GM12875 (cell line): Measurements from ENCODE around the gene SEMA5A.

Experiments used
- H3K4me3 ChIP-seq: one replicate; pipeline ENCODE4 v1.5.1; 2011; ENCODE audit warnings: low read depth, low read length, control low read depth
- TF ChIP-seq, protein P1 (sequence below): IDR thresholded peaks from 2 replicates; pipeline ENCODE4 v1.5.1; 2011; ENCODE audit warnings: low read depth, mild to moderate bottlenecking, control low read depth, inconsistent platforms, low read length, moderate library complexity, borderline replicate concordance; ENCODE audit not compliant: insufficient read depth

SEMA5A gene

DNA sequence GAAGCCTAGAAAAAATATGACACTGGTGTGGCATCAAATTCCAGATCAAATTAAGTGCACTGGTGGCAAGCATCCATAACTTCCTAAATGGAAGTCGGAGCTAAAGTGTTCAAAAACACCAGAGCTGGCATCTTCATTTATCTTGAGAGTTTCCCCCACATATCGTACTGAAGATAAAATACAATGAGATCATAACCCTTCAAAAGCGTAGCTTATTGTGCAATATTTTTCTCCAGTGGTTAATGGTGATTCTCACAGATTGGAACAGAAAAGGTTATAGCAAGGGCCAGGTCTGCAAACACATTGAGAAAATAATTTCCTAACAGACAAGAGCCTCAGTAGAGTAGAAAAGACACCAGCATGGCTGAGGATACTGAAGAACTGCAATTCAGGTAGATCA, 147.6 kb downstream of the SEMA5A start:
- TF ChIP-seq, protein P1, sequence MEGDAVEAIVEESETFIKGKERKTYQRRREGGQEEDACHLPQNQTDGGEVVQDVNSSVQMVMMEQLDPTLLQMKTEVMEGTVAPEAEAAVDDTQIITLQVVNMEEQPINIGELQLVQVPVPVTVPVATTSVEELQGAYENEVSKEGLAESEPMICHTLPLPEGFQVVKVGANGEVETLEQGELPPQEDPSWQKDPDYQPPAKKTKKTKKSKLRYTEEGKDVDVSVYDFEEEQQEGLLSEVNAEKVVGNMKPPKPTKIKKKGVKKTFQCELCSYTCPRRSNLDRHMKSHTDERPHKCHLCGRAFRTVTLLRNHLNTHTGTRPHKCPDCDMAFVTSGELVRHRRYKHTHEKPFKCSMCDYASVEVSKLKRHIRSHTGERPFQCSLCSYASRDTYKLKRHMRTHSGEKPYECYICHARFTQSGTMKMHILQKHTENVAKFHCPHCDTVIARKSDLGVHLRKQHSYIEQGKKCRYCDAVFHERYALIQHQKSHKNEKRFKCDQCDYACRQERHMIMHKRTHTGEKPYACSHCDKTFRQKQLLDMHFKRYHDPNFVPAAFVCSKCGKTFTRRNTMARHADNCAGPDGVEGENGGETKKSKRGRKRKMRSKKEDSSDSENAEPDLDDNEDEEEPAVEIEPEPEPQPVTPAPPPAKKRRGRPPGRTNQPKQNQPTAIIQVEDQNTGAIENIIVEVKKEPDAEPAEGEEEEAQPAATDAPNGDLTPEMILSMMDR = no peak
- no peak overlapping the region for H3K4me3 ChIP-seq

DNA sequence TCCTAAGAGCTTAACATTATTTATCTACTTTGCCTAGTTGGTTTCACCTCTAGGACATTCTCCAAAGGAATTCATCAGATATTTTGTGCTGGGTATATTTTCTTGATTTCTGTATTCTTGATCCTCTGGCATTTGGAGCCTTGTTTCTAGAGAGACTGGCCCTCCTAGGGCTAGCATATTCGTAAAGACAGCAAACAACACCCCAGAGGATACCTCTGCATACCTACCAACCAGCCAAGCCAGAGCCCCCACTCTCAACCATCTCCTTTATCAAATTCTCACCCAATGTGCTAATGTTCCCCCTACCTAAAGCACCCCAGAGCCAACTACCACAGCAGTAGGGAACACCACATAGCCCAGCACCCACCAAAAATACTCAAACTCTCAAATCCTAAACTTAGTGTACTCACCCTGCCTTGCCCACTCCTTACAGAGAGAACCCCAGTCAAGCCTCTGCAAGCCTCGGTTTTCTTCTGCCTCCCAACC, 149.5 kb downstream of the SEMA5A start:
- TF ChIP-seq, protein P1 = no peak
- H3K4me3 ChIP-seq = no peak overlapping the region

DNA sequence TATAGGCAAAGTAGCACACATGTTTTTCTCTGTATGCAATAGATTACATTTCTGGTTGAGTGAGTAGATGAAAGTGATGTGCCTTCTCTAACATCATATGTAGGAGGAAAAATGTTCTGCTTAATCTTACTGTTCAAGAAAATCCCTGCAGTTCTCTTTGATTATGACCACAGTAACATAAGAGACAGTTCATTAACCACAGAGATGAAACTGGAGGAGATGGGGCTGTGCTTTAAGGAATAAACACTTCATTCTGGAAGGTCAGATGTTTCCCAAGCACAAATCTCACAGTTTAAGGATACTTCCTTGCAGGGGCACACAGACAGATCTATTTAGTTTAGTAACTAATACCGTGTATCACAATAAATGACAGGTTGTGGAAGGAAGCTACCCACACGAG, 150.2 kb downstream of the SEMA5A start:
- TF ChIP-seq, protein P1 = no peak
- no peak overlapping the region for H3K4me3 ChIP-seq

DNA sequence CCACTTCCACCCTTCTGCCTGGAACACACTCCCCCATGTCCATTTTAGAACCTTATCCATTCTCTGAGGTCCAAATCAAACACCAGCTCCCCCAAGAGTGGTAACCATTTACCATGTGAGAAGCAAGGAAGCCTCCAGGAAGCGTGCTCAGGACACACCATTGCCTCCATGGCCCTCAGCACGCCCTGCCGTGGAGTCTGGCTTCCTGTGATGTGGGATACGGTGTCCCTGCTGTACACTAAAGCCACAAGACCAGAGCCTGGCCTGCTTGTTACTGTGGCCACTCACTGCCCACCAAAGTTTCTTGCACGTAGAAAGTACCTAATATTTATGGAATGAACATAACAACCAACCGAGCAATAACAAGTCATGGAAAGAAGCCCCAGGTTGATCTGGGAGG, 151.7 kb downstream of the SEMA5A start:
- TF ChIP-seq, protein P1 = no peak

DNA sequence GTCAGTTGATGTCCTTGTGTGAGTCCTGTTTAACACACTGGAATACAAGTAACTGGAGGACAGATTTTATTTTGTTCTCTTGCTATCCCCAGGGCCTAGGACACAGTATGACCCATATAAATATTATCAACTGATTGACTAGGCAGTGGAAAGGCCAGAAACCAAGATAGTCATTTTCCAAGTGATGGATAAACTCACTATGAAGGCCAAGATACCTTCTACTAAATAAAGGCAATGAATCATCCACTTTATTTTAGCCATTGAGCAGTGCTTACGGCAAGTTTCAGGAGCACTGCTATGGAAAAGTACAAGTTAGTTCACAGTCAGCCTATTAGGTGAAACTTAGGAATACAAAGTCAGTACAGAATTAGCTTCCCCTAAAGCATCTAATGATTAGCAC, 153.2 kb downstream of the SEMA5A start:
- TF ChIP-seq, protein P1 = no peak
- H3K4me3 ChIP-seq = no peak overlapping the region

More for the DNA sequence above, 151.7 kb downstream of the SEMA5A start:
- H3K4me3 ChIP-seq = no peak overlapping the region

DNA sequence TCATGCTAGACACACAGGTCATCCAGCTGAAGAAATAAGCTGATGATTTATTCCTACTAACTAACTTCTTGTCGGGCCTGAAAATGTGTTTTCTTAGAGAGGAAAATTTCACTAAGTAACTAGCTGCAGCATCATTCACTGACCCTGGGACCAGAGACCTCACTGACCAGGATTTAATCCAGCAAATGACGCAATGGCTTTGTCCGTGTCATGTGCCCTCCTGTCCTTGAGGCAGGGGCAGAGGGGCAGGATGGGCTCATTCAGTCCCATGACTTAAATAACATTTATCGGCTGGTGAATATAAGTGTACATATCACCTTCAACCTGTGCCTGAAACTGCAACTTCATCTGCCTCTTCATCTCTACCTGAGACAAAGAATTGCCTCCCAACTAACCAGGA, 154.8 kb downstream of the SEMA5A start:
- H3K4me3 ChIP-seq = no peak overlapping the region
- TF ChIP-seq, protein P1 = no peak

DNA sequence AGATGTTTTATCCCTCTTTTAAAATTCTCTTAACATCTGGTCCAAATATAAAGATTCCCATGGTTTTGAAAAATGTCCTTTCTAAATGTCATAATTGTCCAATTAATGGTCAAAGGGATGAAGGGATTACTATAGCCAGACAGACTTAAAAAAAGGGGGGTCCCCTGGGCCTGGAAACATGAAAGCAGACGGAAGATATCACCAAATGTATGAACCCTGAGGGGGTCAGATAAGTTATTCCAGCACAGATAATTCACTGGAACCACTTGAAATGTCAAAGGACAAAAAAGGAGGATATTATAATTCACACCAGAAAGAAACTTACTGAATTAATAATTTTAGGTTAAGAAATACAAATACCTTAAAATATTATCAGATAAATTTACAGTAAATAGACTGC, 155.8 kb downstream of the SEMA5A start:
- TF ChIP-seq, protein P1 = no peak
- no peak overlapping the region for H3K4me3 ChIP-seq
